HAP-1 (cell line): ENCODE results near the gene CECR2.

Source experiments
- DNase-seq, 2 experiments: peaks; one replicate each; pipeline ENCODE4 v3.0.0-alpha.2; 2016 to 2020; ENCODE audit warnings: low spot score in 2 of 2
- H3K27me3 ChIP-seq: fragments of 250-450 bp; sonication (Bioruptor Pico); 2 replicates; pipeline ENCODE4 v1.5.1; 2020; ENCODE audit warnings: low read depth, mild to moderate bottlenecking, moderate library complexity
- H3K36me3 ChIP-seq: fragments of 250-450 bp; sonication (Bioruptor Pico); replicated peaks from 2 replicates; pipeline ENCODE4 v1.5.1; 2020; ENCODE audit warnings: mild to moderate bottlenecking
- H3K4me1 ChIP-seq: fragments of 250-450 bp; sonication (Bioruptor Pico); 2 replicates; pipeline ENCODE4 v1.5.1; 2020; ENCODE audit warnings: mild to moderate bottlenecking
- H3K4me3 ChIP-seq: fragments of 250-450 bp; sonication (Bioruptor Pico); 2 replicates; pipeline ENCODE4 v1.5.1; 2020; ENCODE audit warnings: mild to moderate bottlenecking, moderate library complexity
- H3K9me3 ChIP-seq: fragments of 250-450 bp; sonication (Bioruptor Pico); 2 replicates; pipeline ENCODE4 v1.5.1; 2020; ENCODE audit warnings: mild to moderate bottlenecking, moderate library complexity
- in situ Hi-C: fragments of 300-500 bp; cut with MboI; formaldehyde crosslinking; loops from 3 replicates; pipeline ENCODE4 v1.14.3; 2020; ENCODE audit warnings: low sequenced_read_pairs, inconsistent platforms, mixed read lengths

Gene CECR2

GRCh38 chr22:17586831-17587440, 217.7 kb downstream of the CECR2 start:
- in situ Hi-C loops: no loop called here
- Histone ChIP-seq H3K36me3 (peaks cover 20% of the 10 kb centered on the region), H3K9me3 (no peaks in the 10 kb centered on the region), H3K27me3 (no peaks in the 10 kb centered on the region), H3K4me1 (no peaks in the 10 kb centered on the region), H3K4me3 (no peak overlapping the region)
- DNase-seq: no peak

- DNase-seq: no peak
These were observed 218.4 kb downstream of the CECR2 start for GRCh38 chr22:17587629-17588028.

GRCh38 chr22:17588606-17589005, 219.3 kb downstream of the CECR2 start:
- no peak for DNase-seq
- Histone ChIP-seq H3K9me3 (no peaks in the 10 kb centered on the region), H3K27me3 (no peaks in the 10 kb centered on the region), H3K36me3 (peaks cover 36% of the 10 kb centered on the region), H3K4me3 (no peak overlapping the region), H3K4me1 (no peaks in the 10 kb centered on the region)
- in situ Hi-C loops: no loop called here

More at GRCh38 chr22:17587629-17588028, 218.4 kb downstream of the CECR2 start:
- Histone ChIP-seq H3K9me3 (no peaks in the 10 kb centered on the region), H3K4me3 (no peak overlapping the region), H3K27me3 (no peaks in the 10 kb centered on the region), H3K4me1 (no peaks in the 10 kb centered on the region), H3K36me3 (peaks cover 27% of the 10 kb centered on the region)
- in situ Hi-C loops: no loop called here

- no peaks in the 10 kb centered on the region for H3K9me3 ChIP-seq
- no peaks in the 10 kb centered on the region for H3K27me3 ChIP-seq
- in situ Hi-C loops: loop anchor here (10.0 kb wide), 1 partner anchor 65 kb away; no protein-coding TSS in a partner anchor
- H3K4me3 ChIP-seq: no peak overlapping the region
- DNase-seq: no peak
- no peaks in the 10 kb centered on the region for H3K4me1 ChIP-seq
- peaks cover 45% of the 10 kb centered on the region for H3K36me3 ChIP-seq
These were observed 220.6 kb downstream of the CECR2 start for GRCh38 chr22:17589810-17590375.

- no peak for DNase-seq
- Histone ChIP-seq H3K4me3 (no peak overlapping the region), H3K9me3 (no peaks in the 10 kb centered on the region), H3K27me3 (no peaks in the 10 kb centered on the region), H3K36me3 (peaks cover 49% of the 10 kb centered on the region), H3K4me1 (no peaks in the 10 kb centered on the region)
- in situ Hi-C loops: loop anchor here (10.0 kb wide), 1 partner anchor 64 kb away; no protein-coding TSS in a partner anchor
These were observed 221.3 kb downstream of the CECR2 start for GRCh38 chr22:17590586-17590985.

- Histone ChIP-seq H3K27me3 (no peaks in the 10 kb centered on the region), H3K4me3 (no peak overlapping the region), H3K9me3 (no peaks in the 10 kb centered on the region), H3K4me1 (no peaks in the 10 kb centered on the region), H3K36me3 (peaks cover 64% of the 10 kb centered on the region)
- no peak for DNase-seq
- in situ Hi-C loops: loop anchor here (10.0 kb wide), 1 partner anchor 63 kb away; no protein-coding TSS in a partner anchor
These were observed 222.9 kb downstream of the CECR2 start for GRCh38 chr22:17592201-17592600.

- no peaks in the 10 kb centered on the region for H3K9me3 ChIP-seq
- in situ Hi-C loops: loop anchor here (10.0 kb wide), 1 partner anchor 59 kb away; no protein-coding TSS in a partner anchor
- no peaks in the 10 kb centered on the region for H3K27me3 ChIP-seq
- H3K4me1 ChIP-seq: no peaks in the 10 kb centered on the region
- H3K36me3 ChIP-seq: peaks cover 82% of the 10 kb centered on the region
- no peak for DNase-seq
- no peak overlapping the region for H3K4me3 ChIP-seq
These were observed 227.0 kb downstream of the CECR2 start for GRCh38 chr22:17596226-17596625.

GRCh38 chr22:17597217-17597616, 228.0 kb downstream of the CECR2 start:
- no peak for DNase-seq
- Histone ChIP-seq H3K4me1 (no peaks in the 10 kb centered on the region), H3K9me3 (no peaks in the 10 kb centered on the region), H3K27me3 (no peaks in the 10 kb centered on the region), H3K36me3 (peaks cover 72% of the 10 kb centered on the region), H3K4me3 (no peak overlapping the region)
- in situ Hi-C loops: loop anchor here (10.0 kb wide), 1 partner anchor 58 kb away; no protein-coding TSS in a partner anchor

GRCh38 chr22:17598318-17598717, 229.1 kb downstream of the CECR2 start:
- no peak for DNase-seq
- Histone ChIP-seq H3K27me3 (no peaks in the 10 kb centered on the region), H3K36me3 (peaks cover 61% of the 10 kb centered on the region), H3K4me1 (no peaks in the 10 kb centered on the region), H3K4me3 (no peak overlapping the region), H3K9me3 (no peaks in the 10 kb centered on the region)
- in situ Hi-C loops: loop anchor here (10.0 kb wide), 1 partner anchor 56 kb away; no protein-coding TSS in a partner anchor

- Histone ChIP-seq H3K4me1 (no peaks in the 10 kb centered on the region), H3K4me3 (no peak overlapping the region), H3K36me3 (peaks cover 43% of the 10 kb centered on the region), H3K27me3 (no peaks in the 10 kb centered on the region), H3K9me3 (no peaks in the 10 kb centered on the region)
- no peak for DNase-seq
- in situ Hi-C loops: no loop called here
These were observed 231.8 kb downstream of the CECR2 start for GRCh38 chr22:17601031-17601430.

- in situ Hi-C loops: no loop called here
- Histone ChIP-seq H3K9me3 (no peaks in the 10 kb centered on the region), H3K4me3 (no peak overlapping the region), H3K4me1 (no peaks in the 10 kb centered on the region), H3K36me3 (peaks cover 28% of the 10 kb centered on the region), H3K27me3 (no peaks in the 10 kb centered on the region)
- no peak for DNase-seq
These were observed 234.4 kb downstream of the CECR2 start for GRCh38 chr22:17603668-17604067.

- H3K9me3 ChIP-seq: no peaks in the 10 kb centered on the region
- no peaks in the 10 kb centered on the region for H3K4me1 ChIP-seq
- DNase-seq: no peak
- in situ Hi-C loops: no loop called here
- no peak overlapping the region for H3K4me3 ChIP-seq
- no peaks in the 10 kb centered on the region for H3K27me3 ChIP-seq
- H3K36me3 ChIP-seq: peaks cover 25% of the 10 kb centered on the region
These were observed 237.2 kb downstream of the CECR2 start for GRCh38 chr22:17606496-17606895.
